ENCODE data around the gene C9orf153.

Gene C9orf153

DNA sequence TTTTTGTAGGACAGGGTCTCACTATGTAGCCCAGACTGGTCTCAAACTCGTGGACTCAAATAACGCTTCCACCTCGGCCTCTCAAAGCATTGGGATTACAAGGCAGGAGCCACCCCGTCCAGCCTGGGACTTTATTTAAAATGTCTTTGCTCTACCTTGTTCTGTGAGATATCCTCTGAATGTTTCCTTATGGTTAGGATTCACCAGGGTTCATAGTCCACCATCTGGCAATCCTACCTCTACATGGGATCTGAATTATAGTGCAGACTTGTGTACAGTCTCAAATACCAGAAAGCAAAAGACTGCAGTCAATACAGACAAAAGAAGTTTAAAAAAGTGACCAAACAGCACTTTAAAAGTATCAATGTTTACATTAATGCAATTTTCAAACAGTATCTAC, 12.8 kb upstream of the C9orf153 start:
- DNase-seq (ENCODE audit: low read depth in 3 of 3, low spot score in 1 of 3), result no peak

DNA sequence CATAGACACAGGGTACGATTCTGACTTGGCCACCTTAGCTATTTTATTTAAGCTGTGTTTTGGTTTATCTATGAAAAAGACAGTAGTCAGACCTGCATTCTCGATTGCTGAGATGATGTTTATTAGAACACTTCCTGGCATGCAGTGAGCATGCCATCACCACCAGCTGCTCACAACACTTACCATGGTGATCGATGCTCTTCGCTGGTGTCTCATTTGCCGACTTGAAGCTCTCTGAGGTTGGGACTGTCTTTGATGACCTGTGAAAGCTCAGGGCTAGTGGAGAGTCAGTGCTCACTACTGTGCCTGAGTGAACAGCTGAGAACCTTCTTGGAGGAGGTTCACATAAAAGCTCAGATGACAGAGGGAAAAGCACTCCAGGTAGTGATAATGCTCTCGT, 4.4 kb upstream of the C9orf153 start:
- DNase-seq (ENCODE audit: low read depth in 3 of 3, low spot score in 1 of 3), result no peak

DNA sequence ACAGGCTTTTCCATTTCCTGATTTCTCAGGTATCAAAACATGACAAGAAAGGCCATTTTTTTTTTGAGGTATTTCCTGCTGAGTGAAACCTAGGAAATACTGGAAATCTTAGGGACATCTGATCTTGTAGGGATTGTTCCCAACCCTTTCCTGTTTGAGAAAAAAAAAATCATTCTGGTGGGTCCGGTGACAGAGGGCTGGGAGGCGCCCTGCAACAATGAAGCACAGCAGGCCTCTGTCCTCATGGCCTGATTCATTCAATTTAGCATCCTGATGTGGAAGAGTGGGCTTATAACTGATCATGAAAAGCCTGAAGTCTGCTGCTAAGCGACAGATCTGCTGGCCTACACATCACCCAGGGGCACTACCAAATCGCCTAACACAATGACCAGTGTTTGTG, 3.0 kb upstream of the C9orf153 start:
- DNase-seq (ENCODE audit: low read depth in 3 of 3, low spot score in 1 of 3), result no peak

DNA sequence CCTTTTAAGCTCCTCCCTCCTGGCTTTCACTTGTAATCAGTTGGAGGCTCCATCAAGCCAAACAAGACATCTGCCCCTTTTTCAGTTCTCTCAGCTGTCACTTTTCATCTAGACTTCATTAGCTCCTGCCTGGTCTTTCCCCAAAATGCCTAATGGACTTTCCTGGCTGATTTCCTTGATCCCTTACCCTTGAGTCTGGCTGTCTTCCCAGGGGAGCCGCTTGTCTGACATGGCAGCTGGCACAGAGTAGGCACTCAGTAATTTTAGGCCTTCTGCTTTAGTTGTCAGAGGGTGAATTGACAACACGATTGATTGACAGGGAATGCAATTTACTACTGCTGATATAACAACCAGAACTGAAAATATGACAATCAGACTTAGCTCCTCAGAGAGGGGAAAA, 2.1 kb downstream of the C9orf153 start:
- no peak for DNase-seq (ENCODE audit: low read depth in 3 of 3, low spot score in 1 of 3)

DNA sequence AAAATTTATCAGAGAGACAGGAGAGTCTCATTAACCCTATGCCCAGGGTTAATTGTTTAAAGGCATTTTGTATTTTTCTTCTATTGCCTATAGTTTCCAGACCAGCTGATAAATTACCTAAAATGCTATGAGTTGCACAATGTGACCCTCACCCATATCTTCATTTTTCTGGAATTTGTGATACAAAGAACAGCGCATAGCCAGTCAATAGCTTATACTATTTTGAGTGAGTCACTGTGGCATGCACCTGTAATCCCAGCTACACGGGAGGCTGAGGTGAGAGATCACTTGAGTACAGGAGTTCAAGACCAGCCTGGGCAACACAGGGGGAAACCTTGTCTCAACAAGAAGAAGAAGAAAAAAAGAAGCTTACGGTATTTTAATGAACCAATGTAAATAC, 2.8 kb downstream of the C9orf153 start:
- no peak for DNase-seq (ENCODE audit: low read depth in 3 of 3, low spot score in 1 of 3)

DNA sequence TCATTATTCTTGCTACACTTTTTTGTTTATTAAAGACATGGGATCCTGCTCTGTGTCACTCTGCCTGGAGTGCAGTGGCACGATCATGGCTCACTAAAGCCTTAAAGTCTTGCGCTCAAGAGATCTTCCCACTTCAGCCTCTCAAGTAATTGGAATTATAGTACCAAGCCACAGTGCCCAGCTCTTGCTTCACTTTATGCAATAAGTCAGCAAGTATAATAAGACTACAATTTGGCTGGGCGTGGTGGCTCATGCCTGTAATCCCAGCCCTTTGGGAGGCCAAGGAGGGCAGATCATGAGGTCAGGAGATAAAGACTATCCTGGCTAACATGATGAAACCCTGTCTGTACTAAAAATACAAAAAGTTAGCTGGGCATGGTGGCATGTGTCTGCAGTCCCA, 5.9 kb downstream of the C9orf153 start:
- DNase-seq (ENCODE audit: low read depth in 3 of 3, low spot score in 1 of 3), result no peak

DNA sequence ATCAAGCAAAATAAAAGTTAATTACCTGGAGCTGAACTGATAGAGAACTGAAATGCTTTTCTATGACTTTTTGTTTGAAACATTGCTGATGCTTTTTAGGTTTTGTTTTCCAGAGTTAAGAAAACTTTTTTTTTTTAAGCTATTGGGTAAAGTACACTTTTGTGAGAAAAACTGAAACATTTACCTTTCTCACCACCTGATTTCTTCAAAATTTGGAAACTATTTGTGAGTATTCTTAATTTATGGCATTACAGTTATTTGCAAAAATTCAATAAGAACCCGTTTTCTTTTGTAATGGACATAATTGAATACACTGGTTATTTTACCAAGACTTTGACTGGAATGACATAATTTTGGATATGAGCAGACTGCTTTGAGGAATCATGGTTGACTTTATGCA, 6.6 kb downstream of the C9orf153 start:
- DNase-seq (ENCODE audit: low read depth in 3 of 3, low spot score in 1 of 3), result no peak

DNA sequence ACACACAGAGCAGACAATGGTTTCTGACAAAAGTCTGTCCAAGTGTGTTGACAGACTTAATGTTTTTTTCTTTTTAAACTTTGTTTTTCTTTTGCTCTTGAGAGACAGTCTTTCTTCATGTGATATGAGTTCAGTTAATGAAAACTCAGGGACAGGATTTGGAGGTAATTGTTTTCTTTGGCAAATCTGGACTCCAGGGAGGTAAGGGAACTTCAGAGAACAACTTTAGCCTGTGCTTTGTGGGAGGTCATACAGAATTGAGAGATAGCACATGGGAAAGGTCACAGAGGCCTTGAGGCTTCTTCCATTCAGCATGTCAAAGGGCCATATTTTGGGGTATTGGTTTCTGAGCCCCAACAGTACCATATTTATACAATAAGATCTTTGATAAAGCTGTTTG, 9.3 kb downstream of the C9orf153 start:
- no peak for DNase-seq (ENCODE audit: low read depth in 3 of 3, low spot score in 1 of 3)

DNA sequence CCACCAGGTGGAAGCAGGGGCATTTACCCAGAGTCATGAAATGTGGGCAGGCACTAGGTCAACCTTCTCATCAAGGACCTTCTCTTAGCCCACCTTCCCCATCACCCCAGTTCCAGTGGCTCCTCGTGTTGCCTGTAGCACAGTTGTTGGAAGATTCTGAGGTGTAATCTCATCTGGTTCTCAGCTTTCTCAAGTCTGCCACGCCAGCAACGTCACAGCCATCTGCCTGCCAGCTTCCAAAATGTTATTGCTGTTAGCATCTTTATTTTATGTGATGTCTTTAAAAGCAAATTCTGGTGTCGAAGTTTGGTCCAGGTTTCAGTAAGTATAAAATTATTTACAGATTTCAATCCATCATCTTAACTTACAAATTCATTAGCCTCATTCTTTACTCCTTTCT, 10.7 kb downstream of the C9orf153 start:
- DNase-seq (ENCODE audit: low read depth in 3 of 3, low spot score in 1 of 3), result no peak

DNA sequence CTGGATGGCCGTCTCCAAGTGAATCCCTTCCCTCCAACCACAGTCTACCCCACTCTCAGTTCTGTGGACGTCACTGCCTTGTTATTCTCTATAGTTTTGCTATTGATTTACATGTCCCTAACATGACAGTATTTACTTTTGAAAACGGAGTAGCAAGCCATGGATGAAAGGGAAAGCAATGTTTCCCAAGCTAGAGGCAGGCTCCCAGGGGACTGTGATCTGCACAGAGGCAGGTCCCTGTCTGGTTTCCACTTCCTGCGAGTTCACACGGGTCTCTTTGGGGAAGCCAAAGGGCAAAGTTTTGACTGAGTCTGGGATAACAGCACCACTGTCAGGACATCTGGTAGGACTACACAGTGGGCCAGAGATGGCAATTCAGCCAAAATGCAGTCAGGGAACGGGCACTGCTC, 12.7 kb downstream of the C9orf153 start:
- no peak for DNase-seq (ENCODE audit: low read depth in 3 of 3, low spot score in 1 of 3)

DNA sequence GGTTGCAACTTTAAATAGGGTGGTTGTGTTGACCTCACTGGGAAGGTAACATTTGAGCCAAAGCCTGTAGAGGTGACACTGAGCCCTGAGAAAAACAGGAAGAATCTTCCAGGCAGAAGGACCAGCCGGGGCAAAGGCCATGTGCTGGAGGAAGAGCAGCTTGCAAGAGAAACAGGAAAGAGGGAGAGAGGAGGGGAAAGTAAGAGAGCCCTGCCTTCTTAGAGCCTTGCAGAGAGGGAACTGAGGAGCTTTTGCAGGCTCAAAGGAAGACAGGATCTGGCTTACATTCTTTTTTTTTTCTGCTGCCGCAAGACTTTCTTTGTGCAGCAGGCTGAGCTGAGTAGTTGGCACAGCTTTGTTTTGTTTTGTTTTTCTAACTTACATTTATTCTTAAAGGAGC, 17.4 kb downstream of the C9orf153 start:
- DNase-seq (ENCODE audit: low read depth in 3 of 3, low spot score in 1 of 3), result no peak

DNA sequence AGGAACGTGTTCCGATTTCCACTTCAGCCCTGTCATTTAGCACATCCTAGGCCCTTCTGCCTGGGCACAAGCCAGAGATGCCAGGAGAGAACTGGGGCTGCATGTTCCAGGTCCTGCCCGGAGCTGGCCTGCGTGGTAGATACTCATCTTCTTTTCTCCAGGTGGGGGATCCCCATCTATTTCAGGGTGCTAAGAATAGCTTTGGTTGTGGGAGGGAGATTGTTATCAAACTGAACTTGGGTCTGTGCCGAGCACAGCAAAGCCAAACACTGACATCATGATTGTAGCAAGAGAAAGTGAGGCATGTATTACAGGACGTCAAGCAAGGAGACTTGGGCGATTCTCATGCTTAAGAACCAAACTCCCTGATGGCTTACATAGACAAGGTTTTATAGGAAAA, 18.2 kb downstream of the C9orf153 start:
- DNase-seq (ENCODE audit: low read depth in 3 of 3, low spot score in 1 of 3), result no peak

DNA sequence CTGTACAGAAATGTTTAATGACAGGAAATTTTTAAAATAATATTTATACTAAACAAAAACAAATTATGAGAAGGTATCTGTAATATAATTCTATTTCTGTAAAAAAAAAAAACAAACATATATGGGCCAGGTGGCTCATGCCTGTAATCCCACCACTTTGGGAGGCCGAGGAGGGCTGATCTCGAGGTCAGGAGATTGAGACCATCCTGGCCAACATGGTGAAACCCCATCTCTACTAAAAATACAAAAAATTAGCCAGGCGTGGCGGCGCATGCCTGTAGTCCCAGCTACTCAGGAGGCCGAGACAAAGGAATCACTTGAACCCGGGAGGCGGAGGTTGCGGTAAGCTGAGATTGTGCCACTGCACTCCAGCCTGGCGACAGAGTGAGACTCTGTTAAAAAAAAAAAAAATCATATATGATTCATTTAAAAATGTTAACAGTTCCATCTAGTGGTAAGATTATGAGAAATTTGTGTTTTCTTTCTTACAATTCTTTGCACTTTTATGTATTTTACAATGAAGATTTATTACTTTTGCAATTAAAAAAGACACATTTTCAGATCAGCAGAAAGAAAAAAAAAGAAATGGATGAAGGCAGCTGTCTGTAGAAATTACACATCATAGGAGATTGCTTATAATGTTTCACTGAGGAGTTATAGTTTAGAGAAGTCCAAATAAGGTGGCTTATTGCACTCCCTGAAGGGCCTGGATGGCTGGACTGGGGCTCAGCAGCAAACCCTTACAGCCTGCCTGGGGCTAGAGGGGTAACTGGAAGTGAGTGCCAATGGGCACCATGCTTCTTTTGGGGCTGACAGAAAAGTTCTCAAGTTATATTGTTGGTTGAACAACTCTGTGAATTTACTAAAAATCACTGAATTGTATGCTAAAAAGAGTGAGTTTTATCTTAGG, 20.3 kb downstream of the C9orf153 start:
- DNase-seq (ENCODE audit: low read depth in 3 of 3, low spot score in 1 of 3), result no peak

DNA sequence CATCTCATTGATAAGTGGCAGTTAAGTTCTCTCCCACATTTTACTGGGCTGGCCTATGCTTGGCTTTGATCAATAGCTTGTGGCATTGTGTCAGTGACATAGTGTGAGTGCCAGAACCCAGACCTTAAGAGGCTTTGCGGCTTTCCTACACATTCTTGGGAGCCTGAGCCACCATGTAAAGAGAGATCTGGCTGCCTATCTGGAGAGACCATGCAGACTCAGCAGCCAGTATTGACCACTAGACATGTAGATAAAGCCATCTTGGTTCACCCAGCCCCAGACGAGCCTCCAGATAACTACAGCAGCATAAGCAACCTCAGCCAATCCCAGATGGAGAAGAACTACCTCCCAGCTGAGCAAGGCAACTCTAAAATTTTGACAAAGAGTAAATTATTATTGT, 28.6 kb downstream of the C9orf153 start:
- no peak for DNase-seq (ENCODE audit: low read depth in 3 of 3, low spot score in 1 of 3)

DNA sequence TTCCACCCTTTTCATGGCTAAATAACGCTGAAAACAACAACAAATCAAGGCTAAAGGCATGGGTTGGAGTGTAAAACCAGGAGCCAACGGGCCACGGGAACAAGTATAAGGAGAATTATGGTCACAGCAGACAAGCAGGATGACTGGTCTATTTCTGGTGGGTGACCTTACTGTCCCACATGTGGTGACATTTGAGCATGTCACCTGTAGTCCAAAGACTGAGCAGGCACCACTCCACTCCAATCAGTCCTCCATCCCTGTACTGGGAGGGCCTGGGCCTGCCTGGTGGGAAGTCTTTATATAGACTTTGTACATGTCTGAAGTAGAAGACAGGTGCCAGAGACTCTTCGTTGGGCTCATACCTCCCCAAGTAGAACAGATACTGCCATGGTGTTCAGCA, 36.8 kb downstream of the C9orf153 start:
- no peak for DNase-seq (ENCODE audit: low read depth in 3 of 3, low spot score in 1 of 3)

DNA sequence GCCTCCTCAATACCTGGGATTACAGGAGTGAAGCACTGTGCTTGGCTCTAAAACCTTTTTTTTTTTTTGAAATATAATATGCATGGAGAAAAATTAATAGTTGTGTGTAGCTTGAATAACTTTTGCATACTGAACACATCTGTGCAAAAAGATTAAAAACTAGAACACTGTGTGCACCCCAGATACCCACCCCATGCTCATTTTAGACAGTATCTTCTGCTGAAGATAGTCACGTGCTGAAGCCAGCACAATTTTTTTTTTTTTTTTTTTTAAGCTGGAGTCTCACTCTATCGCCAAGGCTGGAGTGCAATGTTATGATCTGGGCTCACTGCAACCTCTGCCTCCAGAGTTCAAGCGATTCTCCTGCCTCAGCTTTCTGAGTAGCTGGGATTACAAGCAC, 39.9 kb downstream of the C9orf153 start:
- DNase-seq (ENCODE audit: low read depth in 3 of 3, low spot score in 1 of 3), result no peak

DNA sequence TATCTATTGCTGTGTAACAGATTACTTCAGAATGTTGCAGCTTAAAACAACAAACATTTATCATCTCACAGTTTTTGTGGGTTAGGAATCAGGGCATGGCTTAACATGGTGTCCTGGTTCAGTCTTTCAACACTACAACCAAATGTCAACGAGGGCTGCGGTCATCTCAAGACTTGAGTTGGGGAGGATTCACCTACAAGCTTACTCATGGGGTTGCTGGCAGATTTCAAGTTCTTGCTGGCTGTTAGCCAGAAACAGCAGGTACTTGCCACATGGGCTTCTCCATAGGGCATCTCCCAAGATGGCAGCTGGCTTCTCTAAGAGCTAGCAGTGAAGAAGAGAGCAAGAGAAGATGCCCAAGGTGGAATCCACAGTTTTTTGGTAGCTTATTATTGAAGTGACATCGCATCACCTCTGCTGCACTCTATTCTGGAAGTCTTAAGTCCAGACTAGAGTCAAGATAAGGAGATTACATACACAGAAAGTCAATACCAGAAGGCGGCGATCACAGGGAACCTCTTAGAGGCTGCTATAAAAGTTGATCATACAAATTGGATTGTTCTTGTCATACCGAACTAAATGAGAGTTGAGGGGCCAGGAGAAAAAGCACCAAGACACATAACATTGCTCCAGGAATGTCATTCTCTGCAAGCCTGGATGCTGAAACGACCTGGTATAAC, 42.2 kb downstream of the C9orf153 start:
- no peak for DNase-seq (ENCODE audit: low read depth in 3 of 3, low spot score in 1 of 3)

DNA sequence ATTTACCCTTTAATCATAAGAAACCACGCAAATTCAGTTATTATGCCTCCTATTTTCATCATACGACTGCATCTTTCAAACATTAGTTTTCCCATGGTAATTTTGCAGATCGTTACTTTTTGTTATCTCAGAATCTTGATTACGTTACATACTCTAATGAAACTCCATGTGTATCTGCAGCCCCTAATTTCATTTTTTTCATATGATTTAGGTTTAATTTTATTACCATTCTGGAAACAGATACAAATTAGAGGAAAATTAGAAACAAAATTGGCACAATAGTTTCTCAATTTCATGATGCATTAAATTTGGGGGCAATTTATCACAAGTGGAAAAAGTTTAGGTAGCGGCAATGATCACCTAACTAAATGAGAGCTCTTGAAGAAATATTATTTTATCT, 52.3 kb downstream of the C9orf153 start:
- DNase-seq (ENCODE audit: low read depth in 3 of 3, low spot score in 1 of 3), result no peak

DNA sequence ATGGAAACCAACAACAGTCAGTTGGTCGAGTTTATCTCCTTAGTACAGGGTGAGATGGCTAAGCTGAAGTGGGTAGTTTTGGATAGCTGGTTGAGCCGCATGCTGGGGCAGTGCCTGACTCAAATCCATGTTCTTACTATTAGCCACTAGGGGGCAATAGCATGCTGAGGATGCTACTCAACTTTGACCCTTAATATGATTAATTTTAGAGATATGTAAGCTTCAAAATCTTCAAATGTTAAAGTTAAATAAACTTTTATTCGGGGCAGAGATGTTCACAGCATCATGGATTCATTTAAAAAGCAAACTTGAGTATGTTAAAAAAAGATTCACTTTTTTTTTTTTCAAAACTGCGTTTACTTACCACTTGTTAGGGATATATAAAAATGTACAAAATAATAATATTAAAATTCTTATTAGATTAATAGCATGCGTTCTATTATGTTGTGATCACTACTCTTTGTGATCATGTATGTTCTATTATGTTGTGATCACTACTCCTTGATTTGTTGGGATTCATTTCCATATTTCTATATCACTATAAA, 57.0 kb downstream of the C9orf153 start:
- DNase-seq (ENCODE audit: low read depth in 3 of 3, low spot score in 1 of 3), result no peak

DNA sequence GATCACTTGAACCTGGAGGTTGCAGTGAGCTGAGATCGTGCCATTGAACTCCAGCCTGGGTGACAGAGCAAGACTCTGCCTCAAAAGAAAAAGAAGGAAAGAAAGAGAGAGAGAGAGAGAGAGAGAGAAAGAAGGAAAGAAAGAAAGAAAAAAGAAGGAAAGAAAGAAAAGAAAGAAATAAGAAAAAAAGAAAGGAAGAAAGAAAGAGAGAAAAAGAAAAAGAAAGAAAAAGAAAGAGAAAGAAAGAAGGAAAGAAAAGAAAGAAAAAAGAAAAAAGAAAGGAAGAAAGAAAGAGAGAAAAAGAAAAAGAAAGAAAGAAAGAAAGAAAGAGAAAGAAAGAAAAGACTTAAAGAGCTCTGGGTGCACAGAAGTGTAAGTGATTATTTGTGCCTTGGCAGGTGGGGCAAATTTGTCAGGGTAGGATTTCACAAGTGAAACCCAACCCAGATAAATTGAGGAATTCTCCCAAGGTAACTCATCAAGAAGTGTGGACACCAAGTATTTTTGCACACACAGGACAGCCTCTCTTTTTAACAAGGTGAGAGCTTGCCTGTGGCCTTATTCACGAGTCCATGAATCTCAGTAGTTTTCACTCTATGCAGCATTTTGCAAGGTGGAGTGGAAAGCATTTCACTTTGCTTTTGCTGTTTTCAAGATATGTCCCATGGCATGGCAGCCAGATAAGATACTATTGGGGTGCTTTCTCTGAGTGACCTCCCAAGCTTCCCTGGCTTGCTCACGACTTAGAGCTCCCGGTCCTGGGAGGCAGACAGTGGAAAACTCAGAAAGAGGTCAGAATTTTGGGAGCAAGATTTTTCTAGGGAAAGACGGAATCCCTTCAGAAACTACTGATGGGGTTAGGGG, 57.8 kb downstream of the C9orf153 start:
- DNase-seq (ENCODE audit: low read depth in 3 of 3, low spot score in 1 of 3), result no peak

DNA sequence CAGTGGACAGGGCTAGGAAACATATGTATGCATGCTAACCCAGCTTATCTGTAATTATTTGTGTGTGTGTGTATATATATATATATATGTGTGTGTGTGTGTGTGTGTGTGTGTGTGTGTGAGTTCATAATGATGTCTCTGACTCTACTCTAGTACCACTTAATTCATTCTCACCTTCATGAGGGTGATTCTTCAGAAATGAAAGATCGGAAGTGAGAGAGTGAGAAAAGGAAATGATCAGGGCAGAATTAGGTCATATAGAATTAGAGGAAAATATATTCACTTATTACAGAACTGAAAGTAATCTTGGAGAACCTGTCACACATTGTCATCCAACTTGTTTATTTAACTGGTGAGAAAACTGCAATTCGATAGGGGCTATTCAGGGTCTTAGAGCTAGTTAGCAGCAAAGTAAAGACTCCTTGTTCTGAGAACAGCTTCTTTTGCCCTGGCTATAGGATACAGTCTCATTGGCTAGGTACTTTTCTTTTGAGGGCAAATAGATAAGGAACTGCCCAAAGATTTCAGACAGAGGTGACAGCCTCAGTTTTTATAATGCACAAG, 58.8 kb downstream of the C9orf153 start:
- DNase-seq (ENCODE audit: low read depth in 3 of 3, low spot score in 1 of 3), result no peak
